Esophagus muscularis mucosa (tissue), 4 donors: ENCODE measurements around the gene PRKCE.

Experiments
- EP300 ChIP-seq: sonication (generic); formaldehyde crosslinking; IDR thresholded peaks from one replicate; pipeline ENCODE4 v1.6.1; 2017; ENCODE audit warnings: antibody characterized with exemption
- POLR2A ChIP-seq: fragments of 450-650 bp; IDR thresholded peaks from one replicate; pipeline ENCODE4 v1.6.1; 2017; ENCODE audit warnings: antibody characterized with exemption, moderate library complexity, mild to moderate bottlenecking, low read depth
- POLR2AphosphoS5 ChIP-seq, 2 donors: sonication (generic); formaldehyde crosslinking; IDR thresholded peaks; one replicate each; pipeline ENCODE4 v1.6.1; 2017; ENCODE audit warnings: antibody characterized with exemption in 2 of 2
- TF ChIP-seq, protein P1 (sequence below), 3 experiments: fragments of 200-600 bp in 2 of 3; fragments of 450-650 bp in 1 of 3; sonication (generic) in 2 of 3; IDR thresholded peaks; one replicate each; pipeline ENCODE4 v1.5.1; 2017 to 2019; ENCODE audit warnings: antibody characterized with exemption in 3 of 3, mild to moderate bottlenecking in 2 of 3, moderate library complexity in 1 of 3

DNA sequence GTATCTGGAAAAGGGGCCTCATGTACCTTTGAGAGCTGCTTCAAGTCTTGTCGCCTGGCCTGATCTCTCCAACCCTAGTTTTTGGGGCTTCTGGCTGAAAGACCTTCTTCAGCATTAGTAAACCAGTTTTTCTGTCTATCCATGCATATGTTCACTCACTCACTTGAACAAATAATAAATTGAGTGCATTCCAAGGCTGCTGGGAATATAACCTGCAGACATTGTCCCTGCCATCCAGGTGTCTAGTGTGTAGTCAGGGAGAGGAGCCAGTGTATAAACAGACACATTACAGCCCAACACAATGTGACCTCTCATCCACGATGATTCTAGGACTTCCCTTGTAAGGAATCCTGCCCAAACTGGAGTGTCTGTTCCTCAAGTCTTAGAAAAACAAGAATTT is 262.1 kb downstream of the PRKCE start:
- TF ChIP-seq, protein P1, sequence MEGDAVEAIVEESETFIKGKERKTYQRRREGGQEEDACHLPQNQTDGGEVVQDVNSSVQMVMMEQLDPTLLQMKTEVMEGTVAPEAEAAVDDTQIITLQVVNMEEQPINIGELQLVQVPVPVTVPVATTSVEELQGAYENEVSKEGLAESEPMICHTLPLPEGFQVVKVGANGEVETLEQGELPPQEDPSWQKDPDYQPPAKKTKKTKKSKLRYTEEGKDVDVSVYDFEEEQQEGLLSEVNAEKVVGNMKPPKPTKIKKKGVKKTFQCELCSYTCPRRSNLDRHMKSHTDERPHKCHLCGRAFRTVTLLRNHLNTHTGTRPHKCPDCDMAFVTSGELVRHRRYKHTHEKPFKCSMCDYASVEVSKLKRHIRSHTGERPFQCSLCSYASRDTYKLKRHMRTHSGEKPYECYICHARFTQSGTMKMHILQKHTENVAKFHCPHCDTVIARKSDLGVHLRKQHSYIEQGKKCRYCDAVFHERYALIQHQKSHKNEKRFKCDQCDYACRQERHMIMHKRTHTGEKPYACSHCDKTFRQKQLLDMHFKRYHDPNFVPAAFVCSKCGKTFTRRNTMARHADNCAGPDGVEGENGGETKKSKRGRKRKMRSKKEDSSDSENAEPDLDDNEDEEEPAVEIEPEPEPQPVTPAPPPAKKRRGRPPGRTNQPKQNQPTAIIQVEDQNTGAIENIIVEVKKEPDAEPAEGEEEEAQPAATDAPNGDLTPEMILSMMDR (IDR thresholded peaks at IDR 0.05) = no peak
- TF ChIP-seq POLR2AphosphoS5 (IDR thresholded peaks at IDR 0.05) (no peak), EP300 (no peak), POLR2A (no peak)
